H1 (cell line): ENCODE measurements around the gene ANKFN1. TPM values are rescaled to one million over a fixed set of nuclear protein-coding genes. Genes with fewer than 3 reads are reported as not detected.

ENCODE experiments used
- CREB1 ChIP-seq: IDR thresholded peaks from 2 replicates; pipeline ENCODE4 v1.6.1; 2012; ENCODE audit warnings: inconsistent platforms
- EZH2 ChIP-seq: fragments of 200-600 bp; sonication (generic); IDR thresholded peaks from 2 replicates; pipeline ENCODE4 v1.7.1; 2012; ENCODE audit warnings: low read depth, mild to moderate bottlenecking, moderate library complexity, low read length, inconsistent platforms; ENCODE audit not compliant: severe bottlenecking
- RNF2 ChIP-seq: fragments of 200-900, 300-1000 bp; sonication (generic); IDR thresholded peaks from 2 replicates; pipeline ENCODE4 v1.7.1; 2016; ENCODE audit warnings: borderline replicate concordance, low read depth, mild to moderate bottlenecking, antibody characterized with exemption, low read length; ENCODE audit not compliant: poor library complexity, severe bottlenecking; ENCODE audit errors: missing control alignments
- polyA plus RNA-seq, 7 experiments: library from polyadenylated mRNA; depleted of rRNA in 3 of 7; stranded (reverse) in 5 of 7; unstranded in 2 of 7; fragments of >200 nt in 5 of 7; fragments of 200-250 nt in 2 of 7; gene quantifications; 1 replicate in 5 of 7; 2 replicates in 1 of 7; 4 replicates in 1 of 7; pipeline versions ENCODE4 v1.2.1 to v1.2.3, GENCODE V29; 2011 to 2013; ENCODE audit warnings: missing spikeins in 2 of 7, mixed read lengths in 2 of 7
- total RNA-seq: library from RNA; stranded (reverse); fragmentation: NEBNext Ultra II Directional; extraction: Animal tissue kit (Norgen Biotek cat#: 25700); gene quantifications from 2 replicates; pipeline ENCODE4 v1.2.1, GENCODE V29; 2021
- TF ChIP-seq, protein P1 (sequence below): fragments of 300-600 bp; sonication (generic); IDR thresholded peaks from 2 replicates; pipeline ENCODE4 v1.7.1; 2012; ENCODE audit warnings: low read length, moderate library complexity, mild to moderate bottlenecking, inconsistent platforms; ENCODE audit not compliant: insufficient replicate concordance
- TF ChIP-seq, protein P2 (sequence below), 3 experiments: IDR thresholded peaks; 1 replicate in 2 of 3; 2 replicates in 1 of 3; pipeline versions ENCODE4 v1.5.1 to v1.6.1; 2011; ENCODE audit warnings: low read length in 3 of 3, mild to moderate bottlenecking in 3 of 3, inconsistent platforms in 2 of 3, low read depth in 1 of 3, moderate library complexity in 1 of 3; ENCODE audit not compliant: insufficient read depth in 1 of 3; ENCODE audit errors: control extremely low read depth in 1 of 3

ANKFN1 gene
- total and polyA plus RNA-seq, 2 of the 8 experiments (the other 6 are each of a cell fraction or from before 2014, with no cell fraction given): not detected

DNA sequence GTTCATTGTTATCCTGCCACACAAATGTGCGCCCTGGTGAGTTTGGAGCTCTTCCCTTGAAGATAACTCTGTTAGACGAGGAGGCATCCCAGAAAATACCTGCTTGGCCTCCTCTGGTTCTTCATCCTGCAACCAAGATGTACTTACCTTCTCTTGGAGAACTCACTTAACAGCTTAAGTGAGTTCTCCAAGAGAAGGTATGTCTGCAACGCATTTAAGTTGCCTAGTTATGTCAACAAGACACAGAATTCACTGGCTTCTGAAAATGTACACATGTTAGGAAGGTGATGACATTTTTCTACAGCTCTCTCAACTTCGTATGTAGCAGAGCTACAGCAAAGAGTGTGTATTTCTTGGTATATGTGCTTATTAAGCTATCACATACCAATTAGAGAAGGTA is 361.6 kb downstream of the ANKFN1 start (continued):
- TF ChIP-seq, protein P1, sequence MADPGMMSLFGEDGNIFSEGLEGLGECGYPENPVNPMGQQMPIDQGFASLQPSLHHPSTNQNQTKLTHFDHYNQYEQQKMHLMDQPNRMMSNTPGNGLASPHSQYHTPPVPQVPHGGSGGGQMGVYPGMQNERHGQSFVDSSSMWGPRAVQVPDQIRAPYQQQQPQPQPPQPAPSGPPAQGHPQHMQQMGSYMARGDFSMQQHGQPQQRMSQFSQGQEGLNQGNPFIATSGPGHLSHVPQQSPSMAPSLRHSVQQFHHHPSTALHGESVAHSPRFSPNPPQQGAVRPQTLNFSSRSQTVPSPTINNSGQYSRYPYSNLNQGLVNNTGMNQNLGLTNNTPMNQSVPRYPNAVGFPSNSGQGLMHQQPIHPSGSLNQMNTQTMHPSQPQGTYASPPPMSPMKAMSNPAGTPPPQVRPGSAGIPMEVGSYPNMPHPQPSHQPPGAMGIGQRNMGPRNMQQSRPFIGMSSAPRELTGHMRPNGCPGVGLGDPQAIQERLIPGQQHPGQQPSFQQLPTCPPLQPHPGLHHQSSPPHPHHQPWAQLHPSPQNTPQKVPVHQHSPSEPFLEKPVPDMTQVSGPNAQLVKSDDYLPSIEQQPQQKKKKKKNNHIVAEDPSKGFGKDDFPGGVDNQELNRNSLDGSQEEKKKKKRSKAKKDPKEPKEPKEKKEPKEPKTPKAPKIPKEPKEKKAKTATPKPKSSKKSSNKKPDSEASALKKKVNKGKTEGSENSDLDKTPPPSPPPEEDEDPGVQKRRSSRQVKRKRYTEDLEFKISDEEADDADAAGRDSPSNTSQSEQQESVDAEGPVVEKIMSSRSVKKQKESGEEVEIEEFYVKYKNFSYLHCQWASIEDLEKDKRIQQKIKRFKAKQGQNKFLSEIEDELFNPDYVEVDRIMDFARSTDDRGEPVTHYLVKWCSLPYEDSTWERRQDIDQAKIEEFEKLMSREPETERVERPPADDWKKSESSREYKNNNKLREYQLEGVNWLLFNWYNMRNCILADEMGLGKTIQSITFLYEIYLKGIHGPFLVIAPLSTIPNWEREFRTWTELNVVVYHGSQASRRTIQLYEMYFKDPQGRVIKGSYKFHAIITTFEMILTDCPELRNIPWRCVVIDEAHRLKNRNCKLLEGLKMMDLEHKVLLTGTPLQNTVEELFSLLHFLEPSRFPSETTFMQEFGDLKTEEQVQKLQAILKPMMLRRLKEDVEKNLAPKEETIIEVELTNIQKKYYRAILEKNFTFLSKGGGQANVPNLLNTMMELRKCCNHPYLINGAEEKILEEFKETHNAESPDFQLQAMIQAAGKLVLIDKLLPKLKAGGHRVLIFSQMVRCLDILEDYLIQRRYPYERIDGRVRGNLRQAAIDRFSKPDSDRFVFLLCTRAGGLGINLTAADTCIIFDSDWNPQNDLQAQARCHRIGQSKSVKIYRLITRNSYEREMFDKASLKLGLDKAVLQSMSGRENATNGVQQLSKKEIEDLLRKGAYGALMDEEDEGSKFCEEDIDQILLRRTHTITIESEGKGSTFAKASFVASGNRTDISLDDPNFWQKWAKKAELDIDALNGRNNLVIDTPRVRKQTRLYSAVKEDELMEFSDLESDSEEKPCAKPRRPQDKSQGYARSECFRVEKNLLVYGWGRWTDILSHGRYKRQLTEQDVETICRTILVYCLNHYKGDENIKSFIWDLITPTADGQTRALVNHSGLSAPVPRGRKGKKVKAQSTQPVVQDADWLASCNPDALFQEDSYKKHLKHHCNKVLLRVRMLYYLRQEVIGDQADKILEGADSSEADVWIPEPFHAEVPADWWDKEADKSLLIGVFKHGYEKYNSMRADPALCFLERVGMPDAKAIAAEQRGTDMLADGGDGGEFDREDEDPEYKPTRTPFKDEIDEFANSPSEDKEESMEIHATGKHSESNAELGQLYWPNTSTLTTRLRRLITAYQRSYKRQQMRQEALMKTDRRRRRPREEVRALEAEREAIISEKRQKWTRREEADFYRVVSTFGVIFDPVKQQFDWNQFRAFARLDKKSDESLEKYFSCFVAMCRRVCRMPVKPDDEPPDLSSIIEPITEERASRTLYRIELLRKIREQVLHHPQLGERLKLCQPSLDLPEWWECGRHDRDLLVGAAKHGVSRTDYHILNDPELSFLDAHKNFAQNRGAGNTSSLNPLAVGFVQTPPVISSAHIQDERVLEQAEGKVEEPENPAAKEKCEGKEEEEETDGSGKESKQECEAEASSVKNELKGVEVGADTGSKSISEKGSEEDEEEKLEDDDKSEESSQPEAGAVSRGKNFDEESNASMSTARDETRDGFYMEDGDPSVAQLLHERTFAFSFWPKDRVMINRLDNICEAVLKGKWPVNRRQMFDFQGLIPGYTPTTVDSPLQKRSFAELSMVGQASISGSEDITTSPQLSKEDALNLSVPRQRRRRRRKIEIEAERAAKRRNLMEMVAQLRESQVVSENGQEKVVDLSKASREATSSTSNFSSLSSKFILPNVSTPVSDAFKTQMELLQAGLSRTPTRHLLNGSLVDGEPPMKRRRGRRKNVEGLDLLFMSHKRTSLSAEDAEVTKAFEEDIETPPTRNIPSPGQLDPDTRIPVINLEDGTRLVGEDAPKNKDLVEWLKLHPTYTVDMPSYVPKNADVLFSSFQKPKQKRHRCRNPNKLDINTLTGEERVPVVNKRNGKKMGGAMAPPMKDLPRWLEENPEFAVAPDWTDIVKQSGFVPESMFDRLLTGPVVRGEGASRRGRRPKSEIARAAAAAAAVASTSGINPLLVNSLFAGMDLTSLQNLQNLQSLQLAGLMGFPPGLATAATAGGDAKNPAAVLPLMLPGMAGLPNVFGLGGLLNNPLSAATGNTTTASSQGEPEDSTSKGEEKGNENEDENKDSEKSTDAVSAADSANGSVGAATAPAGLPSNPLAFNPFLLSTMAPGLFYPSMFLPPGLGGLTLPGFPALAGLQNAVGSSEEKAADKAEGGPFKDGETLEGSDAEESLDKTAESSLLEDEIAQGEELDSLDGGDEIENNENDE: no peak
- TF ChIP-seq EZH2: no peak
- TF ChIP-seq CREB1: no peak
- TF ChIP-seq, protein P2, sequence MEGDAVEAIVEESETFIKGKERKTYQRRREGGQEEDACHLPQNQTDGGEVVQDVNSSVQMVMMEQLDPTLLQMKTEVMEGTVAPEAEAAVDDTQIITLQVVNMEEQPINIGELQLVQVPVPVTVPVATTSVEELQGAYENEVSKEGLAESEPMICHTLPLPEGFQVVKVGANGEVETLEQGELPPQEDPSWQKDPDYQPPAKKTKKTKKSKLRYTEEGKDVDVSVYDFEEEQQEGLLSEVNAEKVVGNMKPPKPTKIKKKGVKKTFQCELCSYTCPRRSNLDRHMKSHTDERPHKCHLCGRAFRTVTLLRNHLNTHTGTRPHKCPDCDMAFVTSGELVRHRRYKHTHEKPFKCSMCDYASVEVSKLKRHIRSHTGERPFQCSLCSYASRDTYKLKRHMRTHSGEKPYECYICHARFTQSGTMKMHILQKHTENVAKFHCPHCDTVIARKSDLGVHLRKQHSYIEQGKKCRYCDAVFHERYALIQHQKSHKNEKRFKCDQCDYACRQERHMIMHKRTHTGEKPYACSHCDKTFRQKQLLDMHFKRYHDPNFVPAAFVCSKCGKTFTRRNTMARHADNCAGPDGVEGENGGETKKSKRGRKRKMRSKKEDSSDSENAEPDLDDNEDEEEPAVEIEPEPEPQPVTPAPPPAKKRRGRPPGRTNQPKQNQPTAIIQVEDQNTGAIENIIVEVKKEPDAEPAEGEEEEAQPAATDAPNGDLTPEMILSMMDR (IDR thresholded peaks at IDR 0.05; ENCODE audit: control extremely low read depth in 1 of 3, insufficient read depth in 1 of 3, low read depth in 1 of 3, low read length in 3 of 3): no peak
- TF ChIP-seq RNF2: no peak
